Eye (tissue), 1 donor: ENCODE measurements around the gene BLM.
A peak's percentile ranks its signal among the peaks of the same experiment; 100 is the strongest.
"Not testable (repeated sequence)": the region's sequence is repeated elsewhere in the genome, so short reads cannot be mapped to it uniquely, and the experiment has no call there.

Experiments used
- DNase-seq: peaks from one replicate; pipeline ENCODE4 v3.0.0-alpha.2; 2015

BLM gene

GRCh38 chr15:90823455-90823974 is 106.4 kb downstream of the BLM start:
- DNase-seq, result no peak

GRCh38 chr15:90825115-90825899 is 108.2 kb downstream of the BLM start:
- DNase-seq, result not testable (repeated sequence)

- not testable (repeated sequence) for DNase-seq
Observed at GRCh38 chr15:90826206-90826885, 109.2 kb downstream of the BLM start.

- DNase-seq, result no peak
Observed at GRCh38 chr15:90826886-90827435, 109.8 kb downstream of the BLM start.

GRCh38 chr15:90828111-90828510 is 111.0 kb downstream of the BLM start:
- no peak for DNase-seq

- DNase-seq, result no peak
Observed at GRCh38 chr15:90829126-90829525, 112.0 kb downstream of the BLM start.

- no peak for DNase-seq
Observed at GRCh38 chr15:90829942-90830440, 112.8 kb downstream of the BLM start.

- DNase-seq, result no peak
Observed at GRCh38 chr15:90834626-90835025, 117.5 kb downstream of the BLM start.

GRCh38 chr15:90836296-90836871 is 119.2 kb downstream of the BLM start:
- no peak for DNase-seq

- no peak for DNase-seq
Observed at GRCh38 chr15:90837094-90837493, 119.9 kb downstream of the BLM start.

- no peak for DNase-seq
Observed at GRCh38 chr15:90838139-90838538, 121.0 kb downstream of the BLM start.

- DNase-seq, result no peak
Observed at GRCh38 chr15:90838544-90838943, 121.4 kb downstream of the BLM start.

- DNase-seq, result peak; percentile 37
Observed at GRCh38 chr15:90839187-90840071, 122.3 kb downstream of the BLM start.

- DNase-seq, result no peak
Observed at GRCh38 chr15:90840157-90840855, 123.2 kb downstream of the BLM start.

GRCh38 chr15:90840954-90841353 is 123.8 kb downstream of the BLM start:
- DNase-seq, result peak; percentile 13

- DNase-seq, result no peak
Observed at GRCh38 chr15:90844696-90845095, 127.5 kb downstream of the BLM start.

GRCh38 chr15:90845201-90845949 is 128.2 kb downstream of the BLM start:
- DNase-seq, result no peak

- DNase-seq, result not testable (repeated sequence)
Observed at GRCh38 chr15:90849424-90849823, 132.3 kb downstream of the BLM start.

- no peak for DNase-seq
Observed at GRCh38 chr15:90851114-90851513, 134.0 kb downstream of the BLM start.

- no peak for DNase-seq
Observed at GRCh38 chr15:90851940-90852339, 134.8 kb downstream of the BLM start.

GRCh38 chr15:90855139-90855538 is 138.0 kb downstream of the BLM start:
- no peak for DNase-seq
